ENCODE measurements around the gene FBXO10. TPM values are rescaled to one million over a fixed set of nuclear protein-coding genes. Genes with fewer than 3 reads are reported as not detected.

The FBXO10 gene
- 32.5 TPM for total RNA-seq

GRCh38 chr9:37575921-37576721 lies at the start of gene FBXO10:
TSS of gene FBXO10 (minus strand) at chr9:37576380. CDS start at chr9:37541768, 34,612 bp downstream.

GRCh38 chr9:37592108-37592951 lies 16.1 kb upstream of the FBXO10 start, which contains the start of gene TOMM5:
TSS of gene TOMM5 (minus strand) at chr9:37592597. CDS start at chr9:37592532, 65 bp downstream.

GRCh38 chr9:37485389-37486255 lies 90.6 kb downstream of the FBXO10 start, which contains the start of gene POLR1E:
TSS of gene POLR1E (plus strand) at chr9:37485948. CDS start at chr9:37486048, 100 bp downstream.

GRCh38 chr9:37465249-37466036 lies 110.7 kb downstream of the FBXO10 start, which contains the start of gene ZBTB5:
TSS of gene ZBTB5 (minus strand) at chr9:37465450. CDS start at chr9:37442551, 22,899 bp downstream.

Other genes with a start within 250 kb of the FBXO10 start
- gene GRHPR, start 153.7 kb downstream of the FBXO10 start, total RNA-seq: 94.9 TPM
- 31.8 TPM for gene ZBTB5, start 110.9 kb downstream of the FBXO10 start, total RNA-seq
- 30.1 TPM for gene POLR1E, start 90.4 kb downstream of the FBXO10 start, total RNA-seq
- gene TOMM5, start 16.2 kb upstream of the FBXO10 start, total RNA-seq: 62.6 TPM
- 34.9 TPM for gene FRMPD1, start 74.6 kb upstream of the FBXO10 start, total RNA-seq
- 8.7 TPM for gene TRMT10B, start 177.4 kb upstream of the FBXO10 start, total RNA-seq
- gene EXOSC3, start 208.7 kb upstream of the FBXO10 start, total RNA-seq: 73.2 TPM
- gene DCAF10, start 224.4 kb upstream of the FBXO10 start, total RNA-seq: 39.6 TPM

Measured in camera-type eye (tissue), 1 donor.